IPS-NIHi7 (cell line): Measurements from ENCODE around the gene ATP5IF1.
A peak's percentile ranks its signal among the peaks of the same experiment; 100 is the strongest.

Experiments used
- DNase-seq: peaks from one replicate; pipeline ENCODE4 v3.0.0; 2012; ENCODE audit warnings: mixed read lengths; ENCODE audit errors: extremely low spot score

Gene ATP5IF1

GRCh38 chr1:28235755-28236655 is at the start of gene ATP5IF1:
TSS of gene ATP5IF1 (plus strand) at chr1:28236124. CDS start at chr1:28236184, 60 bp downstream.
- DNase-seq, result peak; percentile 99

DNA sequence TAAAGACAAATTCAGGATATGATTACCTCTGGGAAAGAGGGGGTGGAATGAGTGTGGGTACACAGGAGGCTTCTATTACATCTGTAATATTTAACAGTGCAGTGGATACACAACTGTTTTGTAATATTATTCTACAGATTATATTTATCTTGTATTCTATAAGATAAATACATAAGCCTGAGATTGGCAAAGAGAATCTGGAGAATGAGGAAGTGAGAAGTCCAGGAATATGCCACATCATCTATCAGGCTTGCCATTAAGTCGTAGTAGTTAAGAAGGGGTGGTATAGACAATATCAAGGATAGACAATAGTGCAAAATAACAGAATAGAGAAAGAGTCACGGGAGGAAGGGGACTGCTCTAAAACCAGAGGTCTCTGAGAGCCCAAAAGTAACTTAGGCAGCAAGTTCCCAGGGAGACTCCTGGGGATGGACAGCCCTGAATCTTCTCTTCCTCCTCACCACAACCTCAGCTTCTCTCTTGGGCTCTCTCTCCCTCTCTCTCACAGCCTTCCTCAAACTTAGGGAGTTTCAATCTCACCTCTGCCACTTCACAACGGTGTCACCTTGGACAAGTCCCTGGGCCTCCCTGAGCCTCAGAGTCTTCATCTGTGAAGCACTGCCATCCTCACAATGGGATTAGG is 45.5 kb upstream of the ATP5IF1 start:
- no peak for DNase-seq

DNA sequence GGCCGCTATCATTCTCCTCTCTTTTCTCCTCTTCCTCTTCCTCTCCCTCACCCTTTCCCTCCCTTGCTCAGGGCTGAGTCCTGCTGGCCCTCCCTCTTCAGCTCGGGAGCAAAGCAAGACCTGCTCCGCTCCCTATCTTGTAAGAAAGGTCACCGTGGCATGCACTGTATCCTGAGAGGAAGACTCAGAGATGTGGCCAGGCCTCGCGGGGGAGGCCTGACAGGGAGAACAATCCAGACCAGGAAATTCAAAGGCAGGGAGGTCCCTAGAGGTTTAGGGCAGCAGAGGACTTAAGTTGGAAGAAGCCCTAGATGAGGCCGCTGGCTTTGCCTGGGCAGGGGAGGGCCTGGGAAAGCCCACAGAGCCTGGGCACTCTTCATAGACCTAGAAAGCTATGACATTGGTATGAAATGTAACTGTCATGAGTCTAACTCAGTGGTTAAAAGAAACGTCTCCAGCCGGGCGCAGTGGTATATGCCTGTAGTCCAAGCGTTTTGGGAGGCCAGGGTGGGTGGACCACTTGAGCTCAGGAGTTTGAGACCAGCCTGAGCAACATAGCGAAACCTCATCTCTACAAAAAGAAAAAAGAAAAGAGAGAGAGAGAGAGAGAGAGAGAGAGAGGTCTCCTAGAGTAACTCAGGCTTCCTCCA is 44.8 kb upstream of the ATP5IF1 start:
- DNase-seq, result no peak

DNA sequence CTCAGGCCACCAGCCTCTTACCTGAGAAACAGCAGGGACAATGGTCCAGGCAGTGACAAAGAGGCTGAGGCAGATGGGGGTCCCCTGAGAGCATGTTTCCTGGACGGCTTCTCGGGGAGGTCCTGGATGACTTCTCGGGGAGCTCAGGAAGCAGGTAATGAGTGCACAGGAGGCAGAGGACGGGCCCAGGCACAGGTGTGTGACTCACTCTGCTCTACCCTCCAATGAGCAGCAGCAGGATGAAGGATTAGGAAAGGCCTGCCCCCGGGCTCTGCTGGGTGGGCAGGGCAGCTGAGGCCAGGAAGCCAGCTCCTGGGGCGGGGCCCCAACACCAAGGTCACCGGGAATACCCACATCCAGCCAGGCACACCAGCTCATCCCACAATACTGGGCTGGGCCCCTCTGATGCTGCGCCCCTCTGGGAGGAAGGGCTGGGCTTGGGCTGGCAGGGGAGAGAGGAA is 42.2 kb upstream of the ATP5IF1 start:
- DNase-seq, result peak; percentile 83

- no peak for DNase-seq
These were observed 41.4 kb upstream of the ATP5IF1 start for GRCh38 chr1:28194326-28195035.

GRCh38 chr1:28195780-28196179 is 40.1 kb upstream of the ATP5IF1 start:
- no peak for DNase-seq

DNA sequence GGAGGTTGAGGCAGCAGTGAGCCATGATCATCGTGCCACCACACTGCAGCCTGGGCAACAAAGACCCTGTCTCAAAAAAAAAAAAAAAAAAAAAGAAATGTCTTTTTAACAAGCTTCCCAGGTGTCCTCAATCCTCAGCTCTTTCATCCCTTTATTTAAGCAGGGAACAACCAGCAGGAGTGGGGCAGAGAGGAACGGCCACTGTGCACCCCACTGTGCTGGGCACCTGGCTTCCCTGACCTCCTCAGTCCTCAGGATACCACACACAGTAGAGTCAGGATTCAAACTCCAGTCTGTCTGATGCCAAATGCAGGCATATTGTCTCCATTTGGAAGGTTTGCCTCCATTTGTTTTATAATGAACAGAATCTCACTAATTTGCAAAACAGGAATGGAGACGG is 39.6 kb upstream of the ATP5IF1 start:
- DNase-seq, result no peak

- DNase-seq, result no peak
These were observed 38.1 kb upstream of the ATP5IF1 start for GRCh38 chr1:28197682-28198415.

DNA sequence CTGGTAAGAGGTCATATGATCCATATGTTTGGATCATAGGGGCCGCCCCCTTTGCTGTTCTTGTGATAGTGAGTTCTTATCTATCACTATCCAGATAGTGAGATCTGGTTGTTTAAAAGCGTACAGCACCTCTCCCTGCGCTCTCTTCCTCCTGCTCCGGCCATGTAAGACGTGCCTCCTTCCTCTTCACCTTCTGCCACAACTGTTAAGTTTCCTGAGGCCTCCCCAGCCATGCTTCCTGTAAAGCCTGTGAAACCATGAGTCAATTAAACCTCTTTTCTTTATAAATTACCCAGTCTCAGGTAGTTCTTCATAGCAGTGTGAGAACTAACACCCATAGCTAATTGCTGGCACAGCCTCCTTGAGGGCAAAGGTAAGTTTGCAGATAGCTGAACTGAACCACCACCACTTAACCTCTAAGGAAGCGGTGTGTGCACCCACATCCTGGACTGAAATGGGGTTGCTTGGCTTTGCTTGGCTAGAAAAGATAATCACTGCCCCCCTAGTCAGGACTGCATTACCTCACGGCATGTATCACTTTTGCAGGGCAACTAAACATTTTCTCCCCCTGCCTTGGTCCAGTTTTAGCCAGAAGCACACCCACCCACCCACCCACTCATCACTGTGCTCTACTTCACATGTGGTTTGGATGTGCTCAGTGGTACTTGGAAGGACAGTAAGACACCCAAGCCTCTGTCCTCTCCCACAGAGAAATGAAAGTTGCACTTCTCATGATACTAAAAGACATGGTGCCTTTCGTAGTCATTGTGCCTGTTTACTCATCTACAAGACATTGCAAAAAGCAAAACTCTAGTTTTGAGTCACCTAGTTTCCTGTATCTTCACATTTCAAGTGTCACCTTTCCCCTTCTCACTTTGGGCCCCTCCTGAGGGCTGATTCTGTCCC is 36.3 kb upstream of the ATP5IF1 start:
- no peak for DNase-seq

DNA sequence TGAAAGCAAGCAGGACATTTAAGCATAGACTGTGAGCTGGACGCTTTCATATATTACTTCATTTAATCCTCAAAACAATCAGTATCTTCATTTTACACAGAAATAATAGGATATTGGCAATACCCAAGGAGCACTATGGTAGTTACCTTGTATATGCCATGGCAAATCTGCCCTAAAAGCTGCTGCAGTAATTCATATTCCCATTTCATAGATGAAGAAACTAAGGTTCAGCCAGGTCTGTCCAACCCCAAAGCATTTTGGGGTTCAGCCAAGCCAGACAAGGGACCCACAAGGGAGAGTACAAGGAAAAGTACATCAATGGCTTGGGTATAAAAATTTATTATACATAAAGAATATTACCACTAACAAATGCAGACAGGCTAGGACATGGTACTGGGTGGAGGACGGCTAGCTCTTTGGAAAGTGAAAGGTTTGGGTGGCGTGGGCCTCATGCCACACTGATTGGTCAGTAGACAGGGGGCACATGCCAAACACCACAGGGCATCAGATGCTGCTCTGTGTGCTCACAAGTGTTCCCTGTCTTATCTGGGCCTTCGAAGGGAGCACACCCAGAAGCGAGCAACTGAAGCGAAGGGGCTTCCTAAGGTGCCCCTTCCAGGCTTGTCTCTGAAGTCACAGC is 35.6 kb upstream of the ATP5IF1 start:
- DNase-seq, result no peak

DNA sequence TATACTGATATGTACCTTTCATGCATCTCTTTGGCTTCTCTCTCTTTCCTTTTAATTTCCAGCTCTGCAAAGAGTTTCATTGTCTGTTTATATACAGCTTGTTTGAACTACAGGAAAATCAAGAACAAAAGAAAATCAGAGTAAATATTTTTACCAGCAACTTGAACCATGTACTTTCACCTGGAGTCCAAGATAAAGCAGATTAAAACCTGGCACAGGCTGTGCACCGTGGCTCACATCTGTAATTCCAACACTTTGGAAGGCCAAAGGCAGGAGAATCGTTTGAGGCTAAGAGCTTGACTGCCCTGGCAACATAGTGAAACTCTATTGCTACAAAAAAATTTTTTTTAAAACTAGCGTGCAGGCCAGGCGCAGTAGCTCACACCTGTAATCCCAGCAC is 30.7 kb upstream of the ATP5IF1 start:
- DNase-seq, result no peak

GRCh38 chr1:28208818-28209441 is 27.0 kb upstream of the ATP5IF1 start:
- DNase-seq, result peak; percentile 65

DNA sequence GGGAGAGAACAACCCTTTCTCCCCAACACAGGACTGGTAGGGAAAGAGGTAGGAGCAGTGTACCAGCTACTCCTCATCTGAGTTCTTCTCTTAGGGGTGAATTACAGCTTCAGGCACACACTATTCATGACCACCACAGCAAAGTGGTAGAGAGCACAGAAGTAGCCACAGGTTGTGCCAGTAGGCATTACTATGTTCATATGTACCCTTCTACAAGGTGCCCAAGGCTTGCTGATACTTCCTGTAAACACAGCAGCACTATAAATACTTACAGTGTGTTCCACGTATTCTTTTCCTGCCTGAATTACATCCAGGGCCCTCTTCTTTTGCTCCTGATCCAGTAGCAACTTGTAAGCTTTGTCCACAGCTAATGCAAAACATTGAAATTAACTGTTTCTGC is 26.2 kb upstream of the ATP5IF1 start:
- DNase-seq, result no peak

DNA sequence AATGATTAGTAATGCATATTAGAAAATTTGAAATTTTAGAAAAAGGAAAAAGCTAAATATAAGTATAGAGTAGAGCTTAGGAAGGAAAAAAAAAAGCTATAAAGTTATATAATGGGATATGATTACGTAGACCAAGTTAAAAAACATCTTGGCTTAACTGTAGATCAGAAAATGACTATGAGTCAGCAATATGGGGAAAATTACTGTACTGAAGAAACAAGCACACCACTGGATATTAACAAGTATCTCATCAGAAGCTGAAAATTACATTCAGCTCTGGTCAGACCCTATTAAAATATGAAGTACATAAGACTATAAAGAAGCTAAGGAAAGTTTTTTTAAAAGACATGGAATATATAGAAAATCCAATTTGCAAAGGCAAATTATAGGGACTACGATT is 22.6 kb upstream of the ATP5IF1 start:
- no peak for DNase-seq

- no peak for DNase-seq
These were observed 6.8 kb upstream of the ATP5IF1 start for GRCh38 chr1:28229089-28229488.

- DNase-seq, result no peak
These were observed 5.9 kb upstream of the ATP5IF1 start for GRCh38 chr1:28229996-28230395.

- peak; percentile 93 for DNase-seq
These were observed 3.2 kb upstream of the ATP5IF1 start, which contains the start of gene DNAJC8 for GRCh38 chr1:28232558-28233263. TSS of gene DNAJC8 (minus strand) at chr1:28233029. CDS start at chr1:28232998, 31 bp downstream.

DNA sequence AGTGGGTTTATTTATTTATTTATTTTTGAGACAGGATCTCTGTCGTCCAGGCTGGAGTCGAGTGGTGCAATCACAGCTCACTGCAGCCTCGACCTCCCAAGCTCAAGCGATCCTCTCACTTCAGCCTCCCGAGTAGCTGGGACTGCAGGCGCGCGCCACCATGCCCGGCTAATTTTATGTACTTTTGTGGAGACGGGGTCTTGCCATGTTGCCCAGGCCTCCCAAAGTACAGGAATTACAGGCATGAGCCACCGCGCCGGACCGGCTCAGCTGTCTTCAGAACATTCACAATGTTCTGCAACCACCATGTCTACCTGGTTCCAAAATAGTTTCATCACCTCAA is 2.7 kb upstream of the ATP5IF1 start:
- no peak for DNase-seq
